HepG2 (cell line): ENCODE measurements around the gene CAB39. TPM values are rescaled to one million over a fixed set of nuclear protein-coding genes. Genes with fewer than 3 reads are reported as not detected.

Experiments used
- ARID2 ChIP-seq: sonication (generic); formaldehyde crosslinking; IDR thresholded peaks from 2 replicates; pipeline ENCODE4 v1.8.1; 2022; ENCODE audit warnings: mild to moderate bottlenecking, missing genetic modification reagents, borderline replicate concordance
- ATF3 ChIP-seq: sonication (generic); formaldehyde crosslinking; IDR thresholded peaks from 2 replicates; pipeline ENCODE4 v1.4.0; 2020; ENCODE audit warnings: missing genetic modification reagents
- BHLHE40 ChIP-seq: IDR thresholded peaks from 2 replicates; pipeline ENCODE4 v1.6.1; 2011; ENCODE audit warnings: low read length, improper control_type of control experiment
- CBX2 ChIP-seq, 2 experiments: fragments of 200-600 bp in 1 of 2; sonication (generic); formaldehyde crosslinking in 1 of 2; IDR thresholded peaks; 2 replicates each; pipeline versions ENCODE4 v1.7.0 to v1.8.1; 2018 to 2022; ENCODE audit warnings: low read depth in 2 of 2, low read length in 1 of 2, mild to moderate bottlenecking in 1 of 2, missing genetic modification reagents in 1 of 2
- CENPBD1 ChIP-seq: sonication (generic); formaldehyde crosslinking; IDR thresholded peaks from 2 replicates; pipeline ENCODE4 v1.8.0; 2022; ENCODE audit warnings: missing genetic modification reagents, low read depth, mild to moderate bottlenecking, borderline replicate concordance
- ETV6 ChIP-seq: sonication (generic); formaldehyde crosslinking; conservative IDR thresholded peaks from 2 replicates; pipeline ENCODE4 v1.4.0; 2020; ENCODE audit warnings: missing genetic modification reagents
- HOXD1 ChIP-seq: sonication (generic); formaldehyde crosslinking; IDR thresholded peaks from 2 replicates; pipeline ENCODE4 v1.5.0; 2020; ENCODE audit warnings: missing genetic modification reagents
- IKZF1 ChIP-seq: fragments of 450-650 bp; IDR thresholded peaks from 2 replicates; pipeline ENCODE4 v1.7.1; 2016
- MAFF ChIP-seq: IDR thresholded peaks from 2 replicates; pipeline ENCODE4 v1.6.1; 2011; ENCODE audit warnings: low read depth, low read length, improper control_type of control experiment
- MEF2D ChIP-seq: sonication (generic); formaldehyde crosslinking; IDR thresholded peaks from 2 replicates; pipeline ENCODE4 v1.5.1; 2020; ENCODE audit warnings: mild to moderate bottlenecking, missing genetic modification reagents
- NAIF1 ChIP-seq: sonication (generic); formaldehyde crosslinking; IDR thresholded peaks from 2 replicates; pipeline ENCODE4 v1.5.0; 2020; ENCODE audit warnings: mild to moderate bottlenecking, missing genetic modification reagents, borderline replicate concordance
- RFX5 ChIP-seq: IDR thresholded peaks from 2 replicates; pipeline ENCODE4 v1.6.1; 2011; ENCODE audit warnings: low read depth, low read length, improper control_type of control experiment
- SP4 ChIP-seq: sonication (generic); formaldehyde crosslinking; IDR thresholded peaks from 2 replicates; pipeline ENCODE4 v1.8.1; 2023; ENCODE audit warnings: mild to moderate bottlenecking, missing genetic modification reagents
- TCF7L2 ChIP-seq: IDR thresholded peaks from 2 replicates; pipeline ENCODE4 v1.6.1; 2011; ENCODE audit warnings: mild to moderate bottlenecking, low read depth, low read length, moderate library complexity
- ZBTB1 ChIP-seq: sonication (generic); formaldehyde crosslinking; IDR thresholded peaks from 2 replicates; pipeline ENCODE4 v1.4.0; 2020; ENCODE audit warnings: missing genetic modification reagents, borderline replicate concordance
- ZNF280B ChIP-seq: sonication (generic); formaldehyde crosslinking; IDR thresholded peaks from 2 replicates; pipeline ENCODE4 v1.5.0; 2020; ENCODE audit warnings: missing genetic modification reagents, mild to moderate bottlenecking, borderline replicate concordance
- ZNF614 ChIP-seq: IDR thresholded peaks from 2 replicates; pipeline ENCODE4 v1.6.1; 2018; ENCODE audit warnings: missing biosample characterization, missing genetic modification reagents, inconsistent platforms, borderline replicate concordance
- ZNF746 ChIP-seq: sonication (generic); formaldehyde crosslinking; IDR thresholded peaks from 2 replicates; pipeline ENCODE4 v1.8.0; 2022; ENCODE audit warnings: mild to moderate bottlenecking, missing genetic modification reagents
- polyA plus RNA-seq, 8 experiments: library from polyadenylated mRNA; depleted of rRNA in 3 of 8; stranded (reverse) in 7 of 8; unstranded in 1 of 8; fragments of >200 nt; fragmentation: Illumina TruSeq in 4 of 8; extraction: Trizol in 4 of 8; gene quantifications; 2 replicates each; pipeline versions ENCODE4 v1.2.1 to v1.2.3, GENCODE V29; 2011 to 2016; ENCODE audit warnings: low read depth in 4 of 8, missing spikeins in 1 of 8, mixed read lengths in 1 of 8; ENCODE audit not compliant: insufficient read depth in 1 of 8
- total RNA-seq, 5 experiments: library from RNA; depleted of rRNA; stranded (reverse); fragments of >200 nt; fragmentation: Illumina TruSeq; extraction: Trizol; gene quantifications; 2 replicates each; pipeline ENCODE4 v1.2.3, GENCODE V29; 2016; ENCODE audit warnings: low read depth in 1 of 5
- TF ChIP-seq, protein P1 (sequence below): sonication (generic); formaldehyde crosslinking; IDR thresholded peaks from 2 replicates; pipeline ENCODE4 v1.4.0; 2020; ENCODE audit warnings: missing genetic modification reagents
- TF ChIP-seq, protein P2 (sequence below): sonication (generic); formaldehyde crosslinking; IDR thresholded peaks from 2 replicates; pipeline ENCODE4 v1.4.0; 2020; ENCODE audit warnings: mild to moderate bottlenecking, missing genetic modification reagents

Gene CAB39
- total and polyA plus RNA-seq, 2 of the 13 experiments (the other 11 are each of a cell fraction or from before 2014, with no cell fraction given): 19.3 to 45.3 TPM

DNA sequence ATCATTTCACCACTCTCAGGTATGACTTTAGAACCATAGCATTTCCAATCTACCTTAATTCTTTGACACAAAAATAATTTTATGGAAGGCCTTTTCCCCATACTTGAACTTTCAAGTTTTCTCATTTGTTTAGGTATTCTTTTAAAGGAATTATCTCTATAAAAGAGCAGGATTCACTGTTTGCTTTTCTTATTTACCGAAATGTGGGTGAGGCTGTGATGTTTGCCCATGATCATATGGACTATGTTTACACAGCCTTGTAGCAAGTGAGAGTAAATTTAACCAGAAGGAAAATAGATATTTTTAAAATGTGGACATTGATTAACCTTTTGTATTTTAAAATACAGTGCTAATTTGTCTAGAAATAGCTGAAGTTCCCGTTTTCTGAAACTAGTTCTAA, 26.3 kb downstream of the CAB39 start (continued):
- TF ChIP-seq, protein P1, sequence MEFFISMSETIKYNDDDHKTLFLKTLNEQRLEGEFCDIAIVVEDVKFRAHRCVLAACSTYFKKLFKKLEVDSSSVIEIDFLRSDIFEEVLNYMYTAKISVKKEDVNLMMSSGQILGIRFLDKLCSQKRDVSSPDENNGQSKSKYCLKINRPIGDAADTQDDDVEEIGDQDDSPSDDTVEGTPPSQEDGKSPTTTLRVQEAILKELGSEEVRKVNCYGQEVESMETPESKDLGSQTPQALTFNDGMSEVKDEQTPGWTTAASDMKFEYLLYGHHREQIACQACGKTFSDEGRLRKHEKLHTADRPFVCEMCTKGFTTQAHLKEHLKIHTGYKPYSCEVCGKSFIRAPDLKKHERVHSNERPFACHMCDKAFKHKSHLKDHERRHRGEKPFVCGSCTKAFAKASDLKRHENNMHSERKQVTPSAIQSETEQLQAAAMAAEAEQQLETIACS (CRISPR knock-in tag): no peak
- TF ChIP-seq RFX5: no peak
- TF ChIP-seq ZNF614 (CRISPR knock-in tag): peak; percentile 25; the same call in 1 of the 2 replicates
- no peak for TF ChIP-seq CBX2 (IDR thresholded peaks at IDR 0.05; ENCODE audit: low read depth, low read length)
- no peak for TF ChIP-seq CBX2 (CRISPR knock-in tag; IDR thresholded peaks at IDR 0.05; ENCODE audit: low read depth)
- TF ChIP-seq ZBTB1 (CRISPR knock-in tag): no peak
- no peak for TF ChIP-seq BHLHE40
- TF ChIP-seq MAFF: no peak
- no peak for TF ChIP-seq SP4 (CRISPR knock-in tag)
- TF ChIP-seq HOXD1 (CRISPR knock-in tag): peak; percentile 23; the same call in 1 of the 2 replicates
- TF ChIP-seq ATF3 (CRISPR knock-in tag): no peak
- no peak for TF ChIP-seq ZNF746 (CRISPR knock-in tag)
- TF ChIP-seq CENPBD1: no peak
- no peak for TF ChIP-seq NAIF1 (CRISPR knock-in tag)
- TF ChIP-seq IKZF1: no peak
- 0 out of 2 replicates have a peak, but pooled peaks have one; percentile 14 for TF ChIP-seq TCF7L2
- no peak for TF ChIP-seq ETV6 (CRISPR knock-in tag)
- peak; percentile 91 for TF ChIP-seq MEF2D (CRISPR knock-in tag)
- peak; percentile 53; the same call in 1 of the 2 replicates for TF ChIP-seq ARID2 (CRISPR knock-in tag)
- no peak for TF ChIP-seq ZNF280B (CRISPR knock-in tag)
- TF ChIP-seq, protein P2, sequence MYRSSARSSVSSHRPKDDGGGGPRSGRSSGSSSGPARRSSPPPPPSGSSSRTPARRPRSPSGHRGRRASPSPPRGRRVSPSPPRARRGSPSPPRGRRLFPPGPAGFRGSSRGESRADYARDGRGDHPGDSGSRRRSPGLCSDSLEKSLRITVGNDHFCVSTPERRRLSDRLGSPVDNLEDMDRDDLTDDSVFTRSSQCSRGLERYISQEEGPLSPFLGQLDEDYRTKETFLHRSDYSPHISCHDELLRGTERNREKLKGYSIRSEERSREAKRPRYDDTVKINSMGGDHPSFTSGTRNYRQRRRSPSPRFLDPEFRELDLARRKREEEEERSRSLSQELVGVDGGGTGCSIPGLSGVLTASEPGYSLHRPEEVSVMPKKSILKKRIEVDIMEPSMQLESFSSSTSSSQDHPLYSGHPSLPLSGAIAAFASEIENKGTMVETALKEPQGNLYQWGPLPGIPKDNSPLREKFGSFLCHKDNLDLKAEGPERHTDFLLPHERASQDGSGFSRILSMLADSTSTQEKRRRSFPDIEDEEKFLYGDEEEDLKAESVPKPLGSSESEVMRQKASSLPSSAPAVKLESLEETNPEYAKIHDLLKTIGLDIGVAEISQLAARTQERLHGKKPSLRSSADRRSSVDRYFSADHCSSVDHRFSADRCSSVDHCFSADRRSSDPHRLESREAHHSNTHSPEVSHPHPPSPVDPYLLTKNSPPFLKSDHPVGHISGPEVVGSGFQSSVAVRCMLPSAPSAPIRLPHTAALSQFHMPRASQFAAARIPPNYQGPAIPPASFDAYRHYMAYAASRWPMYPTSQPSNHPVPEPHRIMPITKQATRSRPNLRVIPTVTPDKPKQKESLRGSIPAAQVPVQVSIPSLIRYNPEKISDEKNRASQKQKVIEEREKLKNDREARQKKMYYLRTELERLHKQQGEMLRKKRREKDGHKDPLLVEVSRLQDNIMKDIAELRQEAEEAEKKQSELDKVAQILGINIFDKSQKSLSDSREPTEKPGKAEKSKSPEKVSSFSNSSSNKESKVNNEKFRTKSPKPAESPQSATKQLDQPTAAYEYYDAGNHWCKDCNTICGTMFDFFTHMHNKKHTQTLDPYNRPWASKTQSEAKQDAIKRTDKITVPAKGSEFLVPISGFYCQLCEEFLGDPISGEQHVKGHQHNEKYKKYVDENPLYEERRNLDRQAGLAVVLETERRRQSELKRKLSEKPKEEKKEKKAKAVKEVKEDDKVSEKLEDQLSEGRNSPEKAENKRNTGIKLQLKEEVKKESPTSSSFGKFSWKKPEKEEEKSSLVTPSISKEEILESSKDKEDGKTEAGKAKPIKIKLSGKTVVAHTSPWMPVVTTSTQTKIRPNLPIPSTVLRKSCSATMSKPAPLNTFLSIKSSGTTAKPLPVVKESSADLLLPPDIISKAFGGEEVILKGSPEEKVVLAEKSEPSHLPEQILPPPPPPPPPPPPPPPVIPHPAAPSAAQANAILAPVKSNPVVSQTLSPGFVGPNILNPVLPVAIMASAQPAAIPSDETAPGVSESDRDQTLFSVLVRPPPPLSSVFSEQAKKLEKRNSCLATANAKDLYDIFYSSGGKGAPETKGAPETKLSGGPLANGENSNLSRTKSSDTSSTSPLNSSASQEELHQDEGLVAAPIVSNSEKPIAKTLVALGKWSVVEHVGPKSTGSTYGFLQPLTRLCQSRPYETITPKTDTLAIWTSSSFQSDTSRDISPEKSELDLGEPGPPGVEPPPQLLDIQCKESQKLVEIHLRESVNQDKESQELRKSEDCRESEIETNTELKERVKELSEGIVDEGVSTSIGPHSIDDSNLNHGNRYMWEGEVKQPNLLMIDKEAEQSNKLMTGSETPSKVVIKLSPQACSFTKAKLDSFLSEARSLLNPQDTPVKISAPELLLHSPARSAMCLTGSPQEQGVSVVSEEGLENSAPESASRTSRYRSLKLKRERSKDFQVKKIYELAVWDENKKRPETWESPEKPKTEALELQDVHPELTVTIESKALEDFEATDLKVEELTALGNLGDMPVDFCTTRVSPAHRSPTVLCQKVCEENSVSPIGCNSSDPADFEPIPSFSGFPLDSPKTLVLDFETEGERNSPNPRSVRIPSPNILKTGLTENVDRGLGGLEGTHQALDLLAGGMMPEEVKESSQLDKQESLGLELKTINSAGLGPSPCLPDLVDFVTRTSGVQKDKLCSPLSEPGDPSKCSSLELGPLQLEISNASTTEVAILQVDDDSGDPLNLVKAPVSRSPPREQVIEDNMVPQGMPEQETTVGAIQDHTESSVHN (CRISPR knock-in tag): no peak
